GM19372 (cell line): ENCODE measurements around the gene SLC25A42.

Experiments used
- ATAC-seq: cut with Tn5 transposase; IDR thresholded peaks from one replicate; pipeline ENCODE4 v1.9.1; 2021; ENCODE audit warnings: mild to moderate bottlenecking, low read depth, moderate library complexity; ENCODE audit not compliant: unreplicated experiment

SLC25A42 gene

GRCh38 chr19:19067276-19068072 is 3.7 kb downstream of the SLC25A42 start:
- ATAC-seq: no peak

- ATAC-seq: no peak
Measured at GRCh38 chr19:19068659-19069654, 5.2 kb downstream of the SLC25A42 start.

- no peak for ATAC-seq
Measured at GRCh38 chr19:19071897-19072296, 8.1 kb downstream of the SLC25A42 start.

- no peak for ATAC-seq
Measured at GRCh38 chr19:19074196-19074882, 10.5 kb downstream of the SLC25A42 start.

- no peak for ATAC-seq
Measured at GRCh38 chr19:19075126-19075525, 11.3 kb downstream of the SLC25A42 start.

GRCh38 chr19:19076476-19076875 is 12.7 kb downstream of the SLC25A42 start:
- no peak for ATAC-seq

GRCh38 chr19:19077103-19077502 is 13.3 kb downstream of the SLC25A42 start:
- ATAC-seq: no peak

GRCh38 chr19:19078801-19079200 is 15.0 kb downstream of the SLC25A42 start:
- ATAC-seq: no peak

GRCh38 chr19:19079571-19079970 is 15.8 kb downstream of the SLC25A42 start:
- ATAC-seq: no peak

- ATAC-seq: no peak
Measured at GRCh38 chr19:19081642-19082151, 17.9 kb downstream of the SLC25A42 start.

- no peak for ATAC-seq
Measured at GRCh38 chr19:19083413-19084178, 19.8 kb downstream of the SLC25A42 start.

GRCh38 chr19:19087676-19088075 is 23.9 kb downstream of the SLC25A42 start:
- ATAC-seq: no peak

GRCh38 chr19:19094513-19094912 is 30.7 kb downstream of the SLC25A42 start:
- no peak for ATAC-seq

- no peak for ATAC-seq
Measured at GRCh38 chr19:19095691-19096090, 31.9 kb downstream of the SLC25A42 start.

- ATAC-seq: no peak
Measured at GRCh38 chr19:19096641-19097627, 33.1 kb downstream of the SLC25A42 start.

- no peak for ATAC-seq
Measured at GRCh38 chr19:19098084-19098702, 34.4 kb downstream of the SLC25A42 start.

GRCh38 chr19:19098703-19099632 is 35.2 kb downstream of the SLC25A42 start:
- no peak for ATAC-seq
